ENCODE results near the gene CTAGE6.
"Not testable (repeated sequence)": the region's sequence is repeated elsewhere in the genome, so short reads cannot be mapped to it uniquely, and the experiment has no call there.

DNA sequence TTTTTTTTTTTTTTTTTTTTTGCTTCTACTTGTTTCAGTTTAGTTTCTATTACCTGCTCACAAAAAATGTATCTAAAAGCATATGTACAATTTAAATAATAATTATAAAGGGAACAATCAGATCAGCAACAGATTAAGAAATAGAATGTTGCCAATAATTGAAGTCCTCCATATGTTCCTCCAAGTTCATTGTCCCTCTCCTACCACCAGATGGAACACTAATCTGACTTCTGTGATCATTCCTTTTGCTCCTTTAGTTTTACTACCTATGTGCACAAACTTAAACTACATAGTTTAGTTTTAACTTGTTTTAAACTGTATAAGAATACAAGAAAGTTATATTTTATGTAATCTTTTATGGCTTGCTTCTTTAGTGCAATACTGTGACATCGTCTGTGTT lies 5.6 kb upstream of the CTAGE6 start:
- TF ChIP-seq, protein P1, sequence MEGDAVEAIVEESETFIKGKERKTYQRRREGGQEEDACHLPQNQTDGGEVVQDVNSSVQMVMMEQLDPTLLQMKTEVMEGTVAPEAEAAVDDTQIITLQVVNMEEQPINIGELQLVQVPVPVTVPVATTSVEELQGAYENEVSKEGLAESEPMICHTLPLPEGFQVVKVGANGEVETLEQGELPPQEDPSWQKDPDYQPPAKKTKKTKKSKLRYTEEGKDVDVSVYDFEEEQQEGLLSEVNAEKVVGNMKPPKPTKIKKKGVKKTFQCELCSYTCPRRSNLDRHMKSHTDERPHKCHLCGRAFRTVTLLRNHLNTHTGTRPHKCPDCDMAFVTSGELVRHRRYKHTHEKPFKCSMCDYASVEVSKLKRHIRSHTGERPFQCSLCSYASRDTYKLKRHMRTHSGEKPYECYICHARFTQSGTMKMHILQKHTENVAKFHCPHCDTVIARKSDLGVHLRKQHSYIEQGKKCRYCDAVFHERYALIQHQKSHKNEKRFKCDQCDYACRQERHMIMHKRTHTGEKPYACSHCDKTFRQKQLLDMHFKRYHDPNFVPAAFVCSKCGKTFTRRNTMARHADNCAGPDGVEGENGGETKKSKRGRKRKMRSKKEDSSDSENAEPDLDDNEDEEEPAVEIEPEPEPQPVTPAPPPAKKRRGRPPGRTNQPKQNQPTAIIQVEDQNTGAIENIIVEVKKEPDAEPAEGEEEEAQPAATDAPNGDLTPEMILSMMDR (IDR thresholded peaks at IDR 0.05; ENCODE audit: insufficient read depth, low read length, poor library complexity, severe bottlenecking): not testable (repeated sequence)
- TF ChIP-seq EZH2phosphoT487 (conservative IDR thresholded peaks at IDR 0.05; ENCODE audit: low read length): not testable (repeated sequence)

All from SU-DHL-6 (cell line).